Right lobe of liver (tissue), 6 donors: ENCODE measurements around the gene RHBG. TPM values are rescaled to one million over a fixed set of nuclear protein-coding genes. Genes with fewer than 3 reads are reported as not detected.

Source experiments
- ATAC-seq, 4 donors: fragments of 200-7000 bp; cut with Tn5 transposase; one replicate each; pipeline ENCODE4 v1.9.1; 2020; ENCODE audit warnings: mild to moderate bottlenecking in 4 of 4, moderate library complexity in 4 of 4
- DNase-seq, 3 donors: peaks; one replicate each; pipeline ENCODE4 v3.0.0-alpha.2; 2020
- H3K27ac ChIP-seq, 3 donors: fragments of 200-600 bp; one replicate each; pipeline ENCODE4 v1.8.0; 2022
- H3K27me3 ChIP-seq, 2 donors: fragments of 200-600 bp; one replicate each; pipeline ENCODE4 v1.8.0; 2022
- H3K36me3 ChIP-seq, 4 donors: fragments of 200-600 bp; sonication (generic) in 1 of 4; one replicate each; pipeline versions ENCODE4 v1.5.1 to v1.8.0; 2017 to 2022; ENCODE audit warnings: control low read depth in 1 of 4
- H3K4me1 ChIP-seq, 4 donors: fragments of 200-600 bp; sonication (generic) in 1 of 4; one replicate each; pipeline versions ENCODE4 v1.5.1 to v1.8.0; 2017 to 2022; ENCODE audit warnings: control low read depth in 1 of 4
- H3K4me3 ChIP-seq, 3 donors: fragments of 200-600 bp; one replicate each; pipeline ENCODE4 v1.8.0; 2022
- H3K9me3 ChIP-seq, 4 donors: fragments of 200-600 bp; sonication (generic) in 1 of 4; one replicate each; pipeline versions ENCODE4 v1.5.1 to v1.8.0; 2017 to 2022; ENCODE audit warnings: control low read depth in 1 of 4
- POLR2A ChIP-seq: fragments of 450-650 bp; IDR thresholded peaks from one replicate; pipeline ENCODE4 v1.6.1; 2017; ENCODE audit warnings: antibody characterized with exemption, mild to moderate bottlenecking
- WGBS: methylation state at CpG from one replicate; pipeline ENCODE4 v1.1.6; 2018; ENCODE audit warnings: low coverage, low lambda C conversion rate; ENCODE audit not compliant: insufficient coverage; ENCODE audit errors: missing lambda C conversion rate; 5-methylcytosine and 5-hydroxymethylcytosine counted together
- intact Hi-C, 2 donors: fragments of 100-400 bp; cut with DNase I; formaldehyde crosslinking; loops; one replicate each; pipeline versions ENCODE4 v1.11.2 to v1.14.1; 2022
- total RNA-seq, 6 experiments: library from RNA; depleted of rRNA in 2 of 6; stranded (reverse); fragments of >200 nt in 2 of 6; fragmentation: NEBNext Ultra II Directional in 3 of 6; extraction: Animal tissue kit (Norgen Biotek cat#: 25700) in 3 of 6; gene quantifications; one replicate each; pipeline versions ENCODE4 v1.1.0 to v1.2.4, GENCODE V29; 2016 to 2023
- TF ChIP-seq, protein P1 (sequence below), 4 donors: fragments of 200-600 bp in 3 of 4; fragments of 450-650 bp in 1 of 4; IDR thresholded peaks; one replicate each; pipeline versions ENCODE4 v1.5.1 to v1.8.0; 2016 to 2022; ENCODE audit warnings: antibody characterized with exemption in 4 of 4, mild to moderate bottlenecking in 2 of 4
- donor health status: DM: no; HTN: yes; CAD: no.
- donor health status: DM: no; HTN: no; CAD: no.
- donor health status: DM: no; HTN: no; CAD: no.
- donor health status: DM: no; HTN: yes; CAD: no.
- donor health status: DM: no; HTN: yes; CAD: no.

The RHBG gene
- total RNA-seq, 6 experiments from 2014 or later: 0.42 to 1.6 (median 1.1) TPM; not detected in 2

DNA sequence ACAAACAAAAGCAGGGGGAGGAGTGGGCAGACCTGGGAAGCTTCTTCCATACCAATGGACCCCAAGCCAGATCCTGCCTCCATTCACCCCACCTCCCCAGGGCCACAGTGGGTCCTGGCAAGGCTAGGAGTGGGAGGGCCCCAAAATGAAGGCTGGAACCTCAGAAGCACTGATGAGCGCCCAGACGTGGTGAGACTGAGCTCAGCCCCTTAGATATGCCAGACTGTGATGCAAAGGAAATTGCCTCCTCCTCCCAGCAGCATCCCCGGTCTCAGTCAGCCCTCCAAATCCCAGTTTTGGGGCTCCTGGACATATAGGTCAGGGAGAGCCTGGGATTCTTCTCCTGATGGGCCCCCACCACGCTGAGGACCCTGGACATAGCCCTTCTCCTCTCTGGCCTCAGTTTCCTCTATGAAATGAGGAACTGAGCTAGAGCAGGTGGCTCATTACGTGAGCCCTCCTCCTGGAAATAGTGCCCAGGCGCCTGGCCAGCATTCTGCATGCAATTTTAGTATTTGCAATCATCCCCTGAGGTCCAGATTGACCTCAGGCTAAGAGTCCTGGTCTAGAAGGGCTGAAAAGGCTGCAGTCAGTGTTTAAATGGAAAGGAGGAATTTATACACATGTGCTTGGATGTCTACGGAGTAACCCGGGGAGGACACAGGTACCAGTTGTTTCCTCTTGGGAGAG, 33.5 kb downstream of the RHBG start:
- Histone ChIP-seq H3K27ac (no peak overlapping the region), H3K36me3 (no peaks in the 10 kb centered on the region), H3K9me3 (no peaks in the 10 kb centered on the region), H3K4me1 (no peaks in the 10 kb centered on the region), H3K27me3 (no peaks in the 10 kb centered on the region), H3K4me3 (no peak overlapping the region)
- 23% methylated on average over 7 of the region's 8 CpGs for WGBS
- ATAC-seq: no peak
- intact Hi-C loops: no loop called here
- no peak for TF ChIP-seq POLR2A
- TF ChIP-seq, protein P1, sequence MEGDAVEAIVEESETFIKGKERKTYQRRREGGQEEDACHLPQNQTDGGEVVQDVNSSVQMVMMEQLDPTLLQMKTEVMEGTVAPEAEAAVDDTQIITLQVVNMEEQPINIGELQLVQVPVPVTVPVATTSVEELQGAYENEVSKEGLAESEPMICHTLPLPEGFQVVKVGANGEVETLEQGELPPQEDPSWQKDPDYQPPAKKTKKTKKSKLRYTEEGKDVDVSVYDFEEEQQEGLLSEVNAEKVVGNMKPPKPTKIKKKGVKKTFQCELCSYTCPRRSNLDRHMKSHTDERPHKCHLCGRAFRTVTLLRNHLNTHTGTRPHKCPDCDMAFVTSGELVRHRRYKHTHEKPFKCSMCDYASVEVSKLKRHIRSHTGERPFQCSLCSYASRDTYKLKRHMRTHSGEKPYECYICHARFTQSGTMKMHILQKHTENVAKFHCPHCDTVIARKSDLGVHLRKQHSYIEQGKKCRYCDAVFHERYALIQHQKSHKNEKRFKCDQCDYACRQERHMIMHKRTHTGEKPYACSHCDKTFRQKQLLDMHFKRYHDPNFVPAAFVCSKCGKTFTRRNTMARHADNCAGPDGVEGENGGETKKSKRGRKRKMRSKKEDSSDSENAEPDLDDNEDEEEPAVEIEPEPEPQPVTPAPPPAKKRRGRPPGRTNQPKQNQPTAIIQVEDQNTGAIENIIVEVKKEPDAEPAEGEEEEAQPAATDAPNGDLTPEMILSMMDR (IDR thresholded peaks at IDR 0.05): no peak
- no peak for DNase-seq

DNA sequence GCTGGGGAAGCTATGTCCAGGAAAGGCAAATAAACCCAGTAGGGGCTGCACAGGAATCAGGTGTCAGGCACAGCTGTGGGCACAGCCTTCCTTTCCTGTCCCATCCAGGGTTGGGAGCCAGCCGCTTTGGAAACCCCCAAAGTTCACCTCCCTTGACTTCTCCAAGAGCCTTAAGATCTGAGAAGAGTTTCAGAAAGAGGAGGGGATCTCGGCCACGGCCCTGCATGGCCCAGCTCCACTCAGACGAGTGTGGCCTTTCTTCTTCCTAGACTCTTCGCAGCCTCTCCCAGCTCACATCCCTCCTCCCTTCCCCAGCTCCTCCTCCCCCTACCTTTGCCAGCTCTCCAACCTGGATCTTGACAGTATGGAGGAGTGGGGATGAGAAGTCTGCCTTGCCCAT, 36.7 kb downstream of the RHBG start:
- intact Hi-C loops: no loop called here
- no peaks in the 10 kb centered on the region for H3K27me3 ChIP-seq

DNA sequence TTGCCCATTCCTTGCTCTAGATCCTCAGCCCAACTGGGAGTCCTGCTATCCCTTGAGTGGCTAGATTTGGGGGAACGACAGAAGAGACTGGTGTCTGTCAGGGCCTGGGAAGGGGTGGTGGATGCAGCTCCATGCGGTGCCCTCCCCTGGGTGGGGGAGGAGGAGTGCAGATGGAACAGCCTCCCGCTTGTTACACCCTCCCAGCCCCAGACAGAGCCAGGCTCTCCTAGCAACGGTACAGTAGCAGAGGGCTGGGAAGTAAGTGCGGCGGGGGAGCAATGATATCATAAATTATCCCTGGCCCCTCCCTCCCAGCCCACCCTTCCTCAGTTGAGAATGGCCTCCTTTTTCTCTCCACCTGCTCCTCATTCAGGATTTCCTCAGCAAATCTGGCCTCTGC, 37.2 kb downstream of the RHBG start:
- Histone ChIP-seq H3K36me3 (no peaks in the 10 kb centered on the region), H3K27ac (no peak overlapping the region), H3K4me1 (no peaks in the 10 kb centered on the region), H3K27me3 (no peaks in the 10 kb centered on the region), H3K9me3 (no peaks in the 10 kb centered on the region), H3K4me3 (no peak overlapping the region)
- no peak for DNase-seq
- intact Hi-C loops: no loop called here
- ATAC-seq: no peak
- 39% methylated on average over 3 of the region's 6 CpGs for WGBS
- TF ChIP-seq, protein P1 (IDR thresholded peaks at IDR 0.05): no peak
- TF ChIP-seq POLR2A: no peak

More for the DNA sequence above, 36.7 kb downstream of the RHBG start:
- Histone ChIP-seq H3K4me1 (no peaks in the 10 kb centered on the region), H3K36me3 (no peaks in the 10 kb centered on the region), H3K4me3 (no peak overlapping the region), H3K27ac (no peak overlapping the region), H3K9me3 (no peaks in the 10 kb centered on the region)
- TF ChIP-seq, protein P1 (IDR thresholded peaks at IDR 0.05): no peak
- TF ChIP-seq POLR2A: no peak
- WGBS: 52% methylated on average over 4 of the region's 5 CpGs
- ATAC-seq (no peak), DNase-seq (no peak)

DNA sequence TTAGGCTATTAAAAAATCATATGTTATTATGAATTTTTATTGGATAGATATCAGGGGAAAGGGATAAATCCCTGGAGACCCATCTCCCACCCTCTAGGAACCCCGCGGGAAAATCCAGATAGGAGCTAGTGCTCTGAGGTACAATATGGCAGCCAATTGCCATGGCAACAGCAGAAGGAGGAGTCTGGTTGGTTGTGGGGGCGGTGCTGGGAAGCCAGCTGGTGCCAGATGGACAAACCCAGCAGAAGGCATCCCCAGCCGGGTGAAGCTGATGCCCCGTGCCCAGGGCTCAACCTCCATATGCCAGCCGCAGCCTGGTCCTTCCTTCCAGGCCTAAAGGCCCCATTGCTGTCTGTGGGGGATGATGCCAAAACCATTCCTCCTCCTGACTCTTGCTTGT, 38.3 kb downstream of the RHBG start:
- DNase-seq (no peak), ATAC-seq (no peak)
- TF ChIP-seq POLR2A: no peak
- Histone ChIP-seq H3K36me3 (no peaks in the 10 kb centered on the region), H3K27me3 (no peaks in the 10 kb centered on the region), H3K9me3 (no peaks in the 10 kb centered on the region), H3K4me3 (no peak overlapping the region), H3K4me1 (no peaks in the 10 kb centered on the region), H3K27ac (no peak overlapping the region)
- 100% methylated on average over 1 of the region's 6 CpGs for WGBS
- intact Hi-C loops: no loop called here

DNA sequence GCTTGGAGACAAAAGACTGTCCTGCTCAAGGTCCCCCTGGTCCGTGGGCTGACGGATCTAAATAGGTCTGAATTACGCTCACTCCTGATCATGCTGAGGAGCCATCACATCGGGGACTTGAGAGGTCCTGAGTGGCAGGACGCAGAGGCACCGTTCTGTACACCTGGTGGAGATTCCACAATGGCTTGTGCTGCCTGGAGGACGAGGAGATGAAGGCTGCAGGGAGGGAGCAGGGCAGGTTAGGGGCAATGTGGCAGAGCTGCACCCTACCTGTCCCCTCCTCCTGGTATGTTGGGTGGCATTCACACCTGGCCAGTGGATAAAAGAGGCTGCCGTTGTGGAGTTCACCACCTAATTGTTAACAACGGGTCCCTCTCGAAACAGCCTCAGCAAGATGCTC, 38.7 kb downstream of the RHBG start:
- Histone ChIP-seq H3K27ac (no peak overlapping the region), H3K9me3 (no peaks in the 10 kb centered on the region), H3K27me3 (no peaks in the 10 kb centered on the region), H3K4me3 (no peak overlapping the region), H3K4me1 (no peaks in the 10 kb centered on the region), H3K36me3 (no peaks in the 10 kb centered on the region)
- ATAC-seq: no peak
- DNase-seq: no peak
- intact Hi-C loops: no loop called here
- TF ChIP-seq, protein P1 (IDR thresholded peaks at IDR 0.05): no peak
- TF ChIP-seq POLR2A: no peak
- WGBS: no CpG with 5 or more reads among the region's 10 CpGs
